ENCODE data around the gene ANO6. TPM values are rescaled to one million over a fixed set of nuclear protein-coding genes. Genes with fewer than 3 reads are reported as not detected.

The ANO6 gene
- total RNA-seq, 1 donor from 2014 or later: 85.0 TPM

DNA sequence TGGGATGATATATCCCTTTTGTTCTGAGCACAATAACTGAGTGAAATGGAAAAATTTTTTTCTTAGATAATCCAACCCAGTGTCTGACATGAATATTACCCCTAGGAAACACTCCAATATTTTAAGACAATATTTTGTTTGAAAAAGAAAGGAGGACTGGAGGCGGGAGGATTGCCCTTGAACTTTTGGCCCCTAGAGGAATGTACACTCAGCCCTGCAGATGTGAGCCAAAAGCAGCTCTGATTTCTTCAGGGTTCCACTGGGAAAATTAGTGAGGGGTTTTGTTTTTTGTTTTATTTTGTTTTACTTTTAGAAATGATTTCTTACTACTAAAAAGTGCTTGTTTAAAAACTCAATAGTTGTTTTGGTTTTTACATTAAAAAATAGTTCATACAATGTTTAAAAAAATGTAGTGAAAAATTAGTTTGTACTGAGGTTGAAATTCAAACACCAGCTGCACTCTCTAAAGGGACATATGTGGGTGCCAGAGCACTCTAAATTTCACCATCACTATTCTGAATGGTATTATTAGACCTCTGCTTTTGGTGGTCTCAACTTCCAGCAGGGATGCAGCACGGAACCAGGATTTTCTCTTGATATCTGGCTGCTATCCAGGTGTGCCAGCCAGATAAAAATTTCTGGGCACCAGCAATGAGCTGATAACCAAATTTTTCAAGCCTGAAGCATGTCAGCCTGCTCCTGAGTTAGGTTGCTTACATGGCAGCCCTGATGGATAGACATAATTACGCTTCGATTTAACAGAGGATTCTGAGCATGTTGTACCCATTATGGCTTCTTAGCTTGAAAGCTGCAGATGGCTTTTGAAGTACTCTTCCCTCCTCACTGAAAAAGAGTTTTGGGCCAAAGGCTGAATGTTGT is 141.9 kb downstream of the ANO6 start:
- DNase-seq (no peak), ATAC-seq (peak; percentile 33)
- H3K27me3 ChIP-seq: no peaks in the 10 kb centered on the region
- no peak for TF ChIP-seq CTCF (IDR thresholded peaks at IDR 0.05)
- peaks cover 6% of the 10 kb centered on the region for H3K9me3 ChIP-seq
- H3K4me1 ChIP-seq: peaks cover 7% of the 10 kb centered on the region
- peaks cover 22% of the 10 kb centered on the region for H3K36me3 ChIP-seq
- no peak overlapping the region for H3K4me3 ChIP-seq
- intact Hi-C loops (cut with DNase I): no loop called here
- no peak overlapping the region for H3K27ac ChIP-seq

DNA sequence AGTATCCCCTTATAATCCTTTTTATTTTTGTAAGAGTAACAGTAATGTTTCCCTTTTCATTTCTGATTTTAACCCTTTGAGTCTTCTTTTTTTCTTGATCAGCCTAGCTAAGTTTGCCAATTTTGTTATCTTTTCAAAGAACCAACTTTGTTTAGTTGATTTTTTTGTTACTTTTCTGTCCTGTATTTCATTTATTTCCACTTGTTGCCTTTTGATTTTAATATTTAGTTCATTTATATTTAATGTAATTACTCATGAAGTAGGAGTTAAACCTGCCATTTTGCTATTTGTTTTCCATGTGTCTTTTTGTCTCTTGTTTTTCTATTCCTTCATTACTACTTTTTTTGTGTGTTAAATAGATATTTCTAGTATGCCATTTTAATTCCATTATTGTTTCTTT is 146.4 kb downstream of the ANO6 start:
- Histone ChIP-seq H3K27me3 (no peaks in the 10 kb centered on the region), H3K9me3 (peaks cover 24% of the 10 kb centered on the region), H3K4me1 (peaks cover 7% of the 10 kb centered on the region), H3K4me3 (no peak overlapping the region), H3K36me3 (peaks cover 8% of the 10 kb centered on the region), H3K27ac (no peak overlapping the region)
- no peak for ATAC-seq
- TF ChIP-seq CTCF (IDR thresholded peaks at IDR 0.05): no peak
- DNase-seq: no peak
- intact Hi-C loops (cut with DNase I): no loop called here

DNA sequence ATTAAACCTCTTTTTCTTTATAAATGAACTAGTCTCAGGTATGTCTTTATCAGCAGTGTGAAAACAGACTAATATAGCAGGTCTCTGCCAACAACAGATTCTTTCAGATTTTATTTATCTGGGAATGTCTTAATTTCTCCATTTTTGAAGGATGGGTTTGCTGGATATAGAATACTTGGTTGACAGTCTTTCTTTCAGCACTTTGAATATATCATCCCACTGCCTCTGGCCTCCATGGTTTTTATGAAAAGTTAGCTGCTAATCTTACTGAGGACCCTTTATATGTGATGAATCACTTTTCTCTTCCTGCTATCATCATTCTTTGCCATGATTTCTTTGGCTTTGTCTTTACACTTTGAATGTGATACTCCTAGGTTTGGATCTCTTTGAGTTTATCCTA is 148.0 kb downstream of the ANO6 start:
- H3K4me1 ChIP-seq: peaks cover 2% of the 10 kb centered on the region
- H3K36me3 ChIP-seq: peaks cover 13% of the 10 kb centered on the region
- no peak for DNase-seq
- no peak for ATAC-seq
- no peak overlapping the region for H3K27ac ChIP-seq
- H3K27me3 ChIP-seq: no peaks in the 10 kb centered on the region
- H3K4me3 ChIP-seq: no peak overlapping the region
- TF ChIP-seq CTCF (IDR thresholded peaks at IDR 0.05): no peak
- intact Hi-C loops (cut with DNase I): no loop called here
- peaks cover 24% of the 10 kb centered on the region for H3K9me3 ChIP-seq

GRCh38 chr12:45368841-45369489 is 153.1 kb downstream of the ANO6 start:
- ATAC-seq: no peak
- no peak for DNase-seq

DNA sequence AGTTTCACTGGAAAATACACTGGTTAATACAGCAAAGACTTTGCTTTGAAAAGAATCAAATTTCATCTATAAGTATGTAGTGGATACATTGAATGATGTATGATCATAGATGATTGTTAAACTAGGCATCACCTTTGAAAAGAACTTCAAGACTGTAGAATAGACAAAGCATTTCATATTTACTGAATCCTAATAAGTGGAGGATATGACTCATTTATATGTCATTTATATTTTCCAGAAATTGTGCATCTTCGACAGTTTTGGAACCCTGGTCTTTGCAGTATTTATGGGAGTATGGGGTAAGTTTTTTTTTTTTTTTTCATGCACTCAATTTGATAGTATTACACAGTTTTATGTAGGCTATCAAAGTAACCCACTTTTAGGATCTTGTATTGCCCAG is 161.9 kb downstream of the ANO6 start:
- Histone ChIP-seq H3K4me3 (no peak overlapping the region), H3K27ac (no peak overlapping the region), H3K27me3 (no peaks in the 10 kb centered on the region), H3K9me3 (no peaks in the 10 kb centered on the region), H3K36me3 (peaks cover 35% of the 10 kb centered on the region), H3K4me1 (no peaks in the 10 kb centered on the region)
- DNase-seq (no peak), ATAC-seq (no peak)
- no peak for TF ChIP-seq CTCF (IDR thresholded peaks at IDR 0.05)
- intact Hi-C loops (cut with DNase I): no loop called here

More at GRCh38 chr12:45368841-45369489, 153.1 kb downstream of the ANO6 start:
- Histone ChIP-seq H3K27me3 (no peaks in the 10 kb centered on the region), H3K4me3 (no peak overlapping the region), H3K36me3 (peaks cover 26% of the 10 kb centered on the region), H3K4me1 (peaks cover 5% of the 10 kb centered on the region), H3K9me3 (peaks cover 8% of the 10 kb centered on the region), H3K27ac (no peak overlapping the region)
- no peak for TF ChIP-seq CTCF (IDR thresholded peaks at IDR 0.05)
- intact Hi-C loops (cut with DNase I): no loop called here
